Activated CD4-positive, CD25-positive, alpha-beta regulatory T cell treated with anti-CD3 and anti-CD28 coated beads, Interleukin-2, amount 50 U/mL, for 16 hours (primary cell): ENCODE data around the gene TUBG2.

Source experiments
- DNase-seq: peaks from one replicate; pipeline ENCODE4 v3.0.0-alpha.2; 2020; ENCODE audit warnings: low read depth, low spot score

The TUBG2 gene

DNA sequence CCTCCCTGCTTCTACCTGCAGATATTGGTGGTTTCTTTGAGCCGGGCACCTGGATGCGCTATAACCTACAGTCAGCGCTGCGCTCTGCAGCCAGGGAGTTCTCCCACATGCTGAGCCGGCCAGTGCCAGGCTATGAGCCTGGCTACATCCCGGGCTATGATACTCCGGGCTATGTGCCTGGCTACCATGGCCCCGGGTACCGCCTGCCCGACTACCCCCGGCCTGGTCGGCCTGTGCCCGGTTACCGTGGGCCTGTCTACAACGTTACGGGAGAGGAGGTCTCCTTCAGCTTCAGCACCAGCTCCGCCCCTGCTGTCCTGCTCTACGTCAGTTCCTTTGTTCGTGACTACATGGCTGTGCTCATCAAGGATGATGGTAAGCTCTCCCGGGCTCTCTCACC lies 36.4 kb downstream of the TUBG2 start:
- no peak for DNase-seq

DNA sequence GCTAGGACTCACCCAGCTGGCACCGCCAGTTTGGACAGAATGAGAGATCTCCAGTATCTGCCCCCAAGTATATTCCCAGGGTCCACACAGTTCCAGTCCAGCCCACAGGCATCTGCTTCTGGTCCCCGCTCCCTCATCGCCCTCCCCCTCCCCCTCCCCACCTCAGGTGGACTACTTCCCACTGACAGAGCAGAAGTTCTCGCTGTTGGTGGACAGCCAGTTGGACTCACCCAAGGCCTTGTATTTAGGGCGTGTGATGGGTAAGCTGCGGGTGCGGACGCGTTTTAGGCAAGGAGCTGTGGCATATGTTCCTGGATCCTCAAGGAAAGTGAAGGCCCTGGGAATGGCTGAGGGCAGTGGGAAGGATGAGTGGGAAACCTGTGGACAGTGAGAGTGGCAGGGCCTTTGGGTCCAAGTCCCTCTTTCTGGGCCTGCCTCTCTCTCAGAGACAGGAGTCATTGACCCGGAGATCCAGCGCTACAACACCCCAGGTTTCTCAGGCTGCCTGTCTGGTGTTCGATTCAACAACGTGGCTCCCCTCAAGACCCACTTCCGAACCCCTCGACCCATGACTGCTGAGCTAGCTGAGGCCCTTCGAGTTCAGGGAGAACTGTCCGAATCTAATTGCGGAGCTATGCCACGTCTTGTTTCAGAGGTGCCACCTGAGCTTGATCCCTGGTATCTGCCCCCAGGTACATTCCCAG lies 38.2 kb downstream of the TUBG2 start:
- no peak for DNase-seq

DNA sequence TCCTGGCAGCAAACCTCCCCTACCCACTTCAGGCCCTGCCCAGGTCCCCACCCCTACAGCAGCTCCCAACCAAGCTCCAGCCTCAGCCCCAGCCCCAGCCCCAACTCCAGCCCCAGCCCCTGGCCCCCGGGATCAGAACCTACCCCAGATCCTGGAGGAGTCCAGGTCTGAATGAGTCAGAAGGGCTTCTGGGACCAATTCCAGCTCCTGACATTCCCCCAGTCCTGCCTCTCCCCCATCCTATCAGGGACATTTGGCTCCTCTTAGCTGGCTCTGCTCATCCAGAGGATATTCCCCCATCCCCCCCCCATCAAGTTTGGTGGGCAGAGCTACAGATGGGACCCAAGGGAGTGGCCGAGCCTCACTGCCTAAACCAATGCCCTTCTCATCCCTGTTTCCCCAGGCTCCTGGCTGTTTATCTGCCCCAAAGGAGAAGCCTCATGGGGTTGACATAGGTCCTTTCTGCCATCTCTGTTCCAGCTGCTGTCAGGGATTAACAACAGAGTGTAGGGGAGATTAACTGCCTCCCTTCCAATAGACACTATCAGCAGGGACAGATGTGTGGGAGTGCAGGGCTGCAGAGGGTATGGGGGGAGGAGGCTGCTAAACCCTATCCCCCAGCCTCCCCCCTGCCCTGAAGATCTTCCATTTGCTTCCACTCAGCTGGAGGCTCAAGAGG lies 39.8 kb downstream of the TUBG2 start:
- DNase-seq = no peak

DNA sequence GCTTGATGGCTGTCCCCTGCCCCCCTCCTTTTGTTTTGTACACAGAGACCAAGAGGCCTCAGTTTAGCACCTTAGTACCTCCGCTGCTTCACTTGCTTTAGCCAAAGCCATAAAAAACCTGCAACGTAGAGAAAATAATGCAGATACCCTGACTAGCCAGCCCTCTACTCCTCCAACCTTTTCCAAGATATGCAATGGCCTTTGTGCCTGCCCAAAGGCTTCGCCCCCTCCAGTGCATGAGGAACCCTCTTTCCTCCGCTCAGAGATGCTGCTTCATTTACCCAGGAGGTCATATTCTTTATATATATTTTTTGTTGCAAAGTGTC lies 40.3 kb downstream of the TUBG2 start:
- no peak for DNase-seq

DNA sequence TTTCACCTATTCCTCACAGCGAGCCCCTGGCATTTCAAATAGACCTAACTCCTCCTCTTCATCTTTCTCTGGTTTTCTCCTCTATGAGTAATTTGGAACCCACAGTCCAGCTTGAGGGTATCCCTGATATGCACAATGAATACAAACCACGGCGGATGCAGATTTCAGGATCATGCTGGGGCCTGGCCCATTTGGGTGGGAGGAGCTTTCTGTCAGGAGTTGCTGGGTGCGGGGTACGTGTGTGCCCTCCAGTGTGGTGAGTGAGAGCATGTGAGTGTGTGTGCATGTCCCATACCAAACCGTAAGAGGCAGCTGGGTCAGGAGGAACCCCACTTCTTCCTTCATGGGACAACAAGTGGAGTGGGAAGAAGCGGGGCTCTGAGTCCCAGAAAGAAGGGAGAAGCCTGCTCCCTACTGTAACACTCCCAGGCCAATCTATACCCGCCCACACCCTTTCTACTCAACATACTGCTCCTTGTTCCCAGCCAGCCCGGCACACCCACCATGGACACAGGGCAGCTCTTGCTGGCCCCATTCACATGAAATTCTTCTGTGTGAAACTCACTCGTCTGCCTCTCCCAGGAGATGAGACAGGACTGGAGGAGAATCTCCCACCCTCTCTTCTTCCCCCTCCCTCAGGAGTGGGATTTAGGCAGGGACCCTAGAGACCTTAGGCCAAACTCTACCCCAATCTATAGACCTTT lies 41.7 kb downstream of the TUBG2 start:
- DNase-seq = no peak

DNA sequence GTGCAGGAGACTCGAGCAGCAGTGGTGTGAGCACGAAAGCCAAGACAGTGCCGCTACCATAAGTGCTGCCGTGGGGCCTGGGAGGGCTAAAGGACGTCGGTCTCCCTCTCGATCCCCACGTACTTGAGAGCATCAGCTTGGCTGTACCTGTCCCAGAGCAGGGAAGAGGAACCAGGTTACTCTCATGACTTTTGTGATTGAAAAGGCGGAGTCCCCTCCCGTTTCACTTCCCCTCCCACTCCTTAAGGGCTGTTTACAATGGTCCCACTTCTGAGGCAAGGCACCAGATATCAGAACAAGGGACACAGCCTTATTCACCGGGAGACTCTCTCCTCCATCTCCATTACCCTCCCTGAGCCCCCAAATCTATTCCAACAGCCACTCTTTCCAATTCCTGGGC lies 43.4 kb downstream of the TUBG2 start:
- no peak for DNase-seq

DNA sequence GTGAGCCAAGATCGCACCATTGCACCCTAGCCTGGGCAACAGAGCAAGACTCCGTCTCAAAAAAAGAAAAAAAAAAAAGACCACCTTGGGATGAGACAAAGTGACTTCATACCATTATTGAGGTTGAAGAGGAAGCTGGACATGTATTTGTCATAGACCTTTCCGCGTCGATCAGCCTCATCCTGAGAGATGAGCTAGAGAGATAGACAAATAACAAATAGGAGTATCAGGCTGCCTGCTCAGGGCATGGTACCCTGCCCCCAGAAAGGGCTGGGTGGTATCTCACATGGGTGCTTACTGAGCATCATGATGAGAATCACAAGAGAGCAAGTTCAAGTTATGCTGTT lies 45.4 kb downstream of the TUBG2 start:
- no peak for DNase-seq

DNA sequence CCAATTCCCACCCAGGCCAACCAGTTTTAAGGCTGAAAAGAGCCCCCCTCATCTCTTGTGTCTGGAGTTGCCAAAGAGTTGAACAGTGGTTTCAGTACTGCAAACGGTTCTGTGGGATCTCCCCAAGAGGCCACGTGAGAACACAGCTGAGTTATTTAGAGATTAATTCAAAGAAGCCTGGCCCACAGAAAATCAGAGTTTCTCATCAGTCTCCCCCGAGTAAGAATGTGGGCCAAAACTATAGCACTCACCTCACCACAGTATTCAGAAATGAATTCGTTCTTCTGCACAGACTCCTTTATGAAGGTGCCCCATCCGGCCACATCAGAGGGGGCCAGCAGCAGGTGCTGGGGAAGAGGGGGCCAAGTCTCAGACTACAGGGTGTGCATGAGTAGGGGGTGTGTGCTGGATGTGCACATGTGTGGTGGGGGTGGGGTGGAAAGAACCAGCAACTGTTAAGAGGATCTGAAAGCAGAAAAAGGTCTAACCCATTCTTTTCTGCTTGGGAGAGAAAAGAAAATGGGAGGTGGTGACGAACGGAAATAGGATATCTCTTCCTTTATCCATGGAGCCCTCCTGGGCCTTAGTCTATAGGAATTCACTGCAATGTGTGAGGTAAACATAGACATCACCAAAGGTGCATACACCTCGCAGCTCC lies 45.9 kb downstream of the TUBG2 start:
- peak; percentile 26 for DNase-seq

DNA sequence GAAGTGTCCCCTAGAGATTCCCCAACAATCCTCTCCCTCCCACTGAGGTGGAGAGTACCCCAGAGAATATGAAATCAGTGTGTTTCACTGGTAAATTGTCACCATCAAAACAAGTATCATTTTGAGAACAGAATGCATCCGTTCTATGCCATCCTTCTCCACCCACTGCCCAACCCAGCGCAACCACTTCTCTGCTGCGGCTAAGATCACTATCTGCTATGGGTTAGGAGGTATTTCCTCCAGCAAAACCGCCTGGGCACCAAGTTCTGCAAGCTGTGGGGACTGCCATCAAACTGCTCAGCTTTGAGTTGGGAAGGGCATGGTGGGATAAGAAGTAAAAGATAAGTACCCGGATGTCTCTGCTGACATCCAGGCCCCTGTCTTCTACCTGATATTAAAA lies 47.6 kb downstream of the TUBG2 start:
- DNase-seq = peak; percentile 52

DNA sequence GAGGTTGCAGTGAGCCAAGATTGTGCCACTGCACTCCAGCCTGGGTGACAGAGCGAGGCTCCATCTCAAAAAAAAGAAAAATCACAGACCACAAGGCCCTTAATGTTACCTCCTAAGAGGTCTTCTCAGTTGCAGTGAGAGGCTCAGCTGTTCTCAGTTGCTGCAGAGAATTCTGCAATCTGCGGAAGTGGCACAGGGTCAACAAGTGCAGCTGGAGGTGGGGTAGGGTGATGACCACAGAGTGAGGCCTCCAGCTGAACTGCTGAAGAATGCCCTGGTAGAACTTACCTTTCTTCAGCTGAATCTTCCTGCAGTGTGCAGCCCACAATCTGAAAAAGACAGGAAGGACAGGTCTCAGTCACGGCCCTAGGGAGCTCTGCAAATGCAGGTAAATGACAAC lies 49.5 kb downstream of the TUBG2 start:
- no peak for DNase-seq

DNA sequence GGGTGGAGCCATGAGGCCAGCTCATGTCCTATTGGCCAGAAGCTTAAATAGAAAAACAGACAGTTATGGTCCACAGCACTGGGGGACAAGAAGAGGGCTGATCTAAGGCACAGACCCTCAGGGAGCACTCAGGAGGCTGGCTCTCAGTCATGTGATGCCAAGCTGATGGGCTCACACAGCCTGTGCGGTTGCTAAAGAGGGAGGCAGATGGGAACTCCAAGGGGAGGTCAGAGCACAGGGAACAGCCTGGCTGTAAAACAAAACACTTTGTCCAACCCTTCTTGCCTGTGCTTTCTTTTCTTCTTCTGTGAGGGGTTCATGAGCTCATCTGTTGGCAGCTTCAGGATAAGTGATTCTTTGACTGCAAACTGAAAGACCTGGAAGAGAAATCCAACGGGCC lies 50.5 kb downstream of the TUBG2 start:
- DNase-seq = no peak
